Left ventricle myocardium inferior (tissue), 1 donor: Measurements from ENCODE around the gene PCSK5. TPM values are rescaled to one million over a fixed set of nuclear protein-coding genes. Genes with fewer than 3 reads are reported as not detected.

Experiments
- DNase-seq: peaks from one replicate; pipeline ENCODE4 v3.0.0-alpha.2; 2020
- H3K27ac ChIP-seq: fragments of 200-600 bp; replicated peaks from 2 replicates; pipeline ENCODE4 v1.8.0; 2021
- H3K27me3 ChIP-seq: fragments of 200-600 bp; 2 replicates; pipeline ENCODE4 v1.8.0; 2021; ENCODE audit warnings: low read depth
- H3K36me3 ChIP-seq: fragments of 200-600 bp; 2 replicates; pipeline ENCODE4 v1.8.0; 2021
- H3K4me1 ChIP-seq: fragments of 200-600 bp; 2 replicates; pipeline ENCODE4 v1.8.0; 2021
- H3K4me3 ChIP-seq: fragments of 200-600 bp; 2 replicates; pipeline ENCODE4 v1.8.0; 2021; ENCODE audit warnings: mild to moderate bottlenecking, moderate library complexity
- H3K9me3 ChIP-seq: fragments of 200-600 bp; replicated peaks from 2 replicates; pipeline ENCODE4 v1.8.0; 2021
- CTCF ChIP-seq: fragments of 200-600 bp; IDR thresholded peaks from 2 replicates; pipeline ENCODE4 v1.8.0; 2021; ENCODE audit warnings: antibody characterized with exemption, mild to moderate bottlenecking, borderline replicate concordance
- intact Hi-C: fragments of 100-400 bp; cut with micrococcal nuclease; formaldehyde crosslinking; loops from one replicate; pipeline ENCODE4 v1.11.0; 2022
- total RNA-seq: library from RNA; stranded (reverse); fragmentation: NEBNext Ultra II Directional; extraction: Animal tissue kit (Norgen Biotek cat#: 25700); gene quantifications from one replicate; pipeline ENCODE4 v1.2.1, GENCODE V29; 2021
- donor health status: DM: no; HTN: yes; CAD: no; lungs with severe emphysema.

The PCSK5 gene
- total RNA-seq, 1 donor from 2014 or later, result 5.6 TPM

- no peak overlapping the region for H3K27ac ChIP-seq
- H3K4me3 ChIP-seq, result no peak overlapping the region
- H3K4me1 ChIP-seq, result no peaks in the 10 kb centered on the region
- TF ChIP-seq CTCF, result no peak
- intact Hi-C loops, result no loop called here
- H3K36me3 ChIP-seq, result no peaks in the 10 kb centered on the region
- H3K9me3 ChIP-seq, result no peaks in the 10 kb centered on the region
- H3K27me3 ChIP-seq, result no peaks in the 10 kb centered on the region
- DNase-seq, result no peak
These were observed 247.5 kb downstream of the PCSK5 start for GRCh38 chr9:76137931-76138330.

GRCh38 chr9:76138360-76138759 lies 247.9 kb downstream of the PCSK5 start:
- intact Hi-C loops, result no loop called here
- no peak for DNase-seq
- no peaks in the 10 kb centered on the region for H3K27me3 ChIP-seq
- H3K36me3 ChIP-seq, result no peaks in the 10 kb centered on the region
- no peaks in the 10 kb centered on the region for H3K4me1 ChIP-seq
- H3K4me3 ChIP-seq, result no peak overlapping the region
- no peak overlapping the region for H3K27ac ChIP-seq
- H3K9me3 ChIP-seq, result no peaks in the 10 kb centered on the region
- no peak for TF ChIP-seq CTCF

GRCh38 chr9:76143834-76144233 lies 253.4 kb downstream of the PCSK5 start:
- Histone ChIP-seq H3K27me3 (no peaks in the 10 kb centered on the region), H3K9me3 (no peaks in the 10 kb centered on the region), H3K4me3 (no peak overlapping the region), H3K36me3 (no peaks in the 10 kb centered on the region), H3K4me1 (no peaks in the 10 kb centered on the region), H3K27ac (no peak overlapping the region)
- no peak for DNase-seq
- no peak for TF ChIP-seq CTCF
- intact Hi-C loops, result no loop called here

- Histone ChIP-seq H3K4me3 (no peak overlapping the region), H3K4me1 (no peaks in the 10 kb centered on the region), H3K27ac (no peak overlapping the region), H3K9me3 (no peaks in the 10 kb centered on the region), H3K36me3 (no peaks in the 10 kb centered on the region), H3K27me3 (no peaks in the 10 kb centered on the region)
- DNase-seq, result no peak
- no peak for TF ChIP-seq CTCF
- intact Hi-C loops, result no loop called here
These were observed 259.5 kb downstream of the PCSK5 start for GRCh38 chr9:76150013-76150412.

GRCh38 chr9:76151267-76151666 lies 260.8 kb downstream of the PCSK5 start:
- TF ChIP-seq CTCF, result no peak
- DNase-seq, result no peak
- H3K27ac ChIP-seq, result no peak overlapping the region
- no peaks in the 10 kb centered on the region for H3K36me3 ChIP-seq
- H3K4me1 ChIP-seq, result no peaks in the 10 kb centered on the region
- H3K9me3 ChIP-seq, result no peaks in the 10 kb centered on the region
- intact Hi-C loops, result no loop called here
- H3K27me3 ChIP-seq, result no peaks in the 10 kb centered on the region
- no peak overlapping the region for H3K4me3 ChIP-seq

- H3K9me3 ChIP-seq, result no peaks in the 10 kb centered on the region
- TF ChIP-seq CTCF, result no peak
- H3K27me3 ChIP-seq, result no peaks in the 10 kb centered on the region
- no peak overlapping the region for H3K27ac ChIP-seq
- no peak overlapping the region for H3K4me3 ChIP-seq
- H3K36me3 ChIP-seq, result no peaks in the 10 kb centered on the region
- no peak for DNase-seq
- no peaks in the 10 kb centered on the region for H3K4me1 ChIP-seq
- intact Hi-C loops, result no loop called here
These were observed 262.9 kb downstream of the PCSK5 start for GRCh38 chr9:76153339-76153738.
